Right lobe of liver (tissue), 6 donors: ENCODE measurements around the gene PHYH. TPM values are rescaled to one million over a fixed set of nuclear protein-coding genes. Genes with fewer than 3 reads are reported as not detected.

Experiments
- ATAC-seq, 4 donors: fragments of 200-7000 bp; cut with Tn5 transposase; one replicate each; pipeline ENCODE4 v1.9.1; 2020; ENCODE audit warnings: mild to moderate bottlenecking in 4 of 4, moderate library complexity in 4 of 4
- DNase-seq, 3 donors: peaks; one replicate each; pipeline ENCODE4 v3.0.0-alpha.2; 2020
- H3K27ac ChIP-seq, 3 donors: fragments of 200-600 bp; one replicate each; pipeline ENCODE4 v1.8.0; 2022
- H3K27me3 ChIP-seq, 2 donors: fragments of 200-600 bp; one replicate each; pipeline ENCODE4 v1.8.0; 2022
- H3K36me3 ChIP-seq, 4 donors: fragments of 200-600 bp; sonication (generic) in 1 of 4; one replicate each; pipeline versions ENCODE4 v1.5.1 to v1.8.0; 2017 to 2022; ENCODE audit warnings: control low read depth in 1 of 4
- H3K4me1 ChIP-seq, 4 donors: fragments of 200-600 bp; sonication (generic) in 1 of 4; one replicate each; pipeline versions ENCODE4 v1.5.1 to v1.8.0; 2017 to 2022; ENCODE audit warnings: control low read depth in 1 of 4
- H3K4me3 ChIP-seq, 3 donors: fragments of 200-600 bp; one replicate each; pipeline ENCODE4 v1.8.0; 2022
- H3K9me3 ChIP-seq, 4 donors: fragments of 200-600 bp; sonication (generic) in 1 of 4; one replicate each; pipeline versions ENCODE4 v1.5.1 to v1.8.0; 2017 to 2022; ENCODE audit warnings: control low read depth in 1 of 4
- CTCF ChIP-seq, 4 donors: fragments of 200-600 bp in 3 of 4; fragments of 450-650 bp in 1 of 4; IDR thresholded peaks; one replicate each; pipeline versions ENCODE4 v1.5.1 to v1.8.0; 2016 to 2022; ENCODE audit warnings: antibody characterized with exemption in 4 of 4, mild to moderate bottlenecking in 2 of 4
- POLR2A ChIP-seq: fragments of 450-650 bp; IDR thresholded peaks from one replicate; pipeline ENCODE4 v1.6.1; 2017; ENCODE audit warnings: antibody characterized with exemption, mild to moderate bottlenecking
- WGBS: methylation state at CpG from one replicate; pipeline ENCODE4 v1.1.6; 2018; ENCODE audit warnings: low coverage, low lambda C conversion rate; ENCODE audit not compliant: insufficient coverage; ENCODE audit errors: missing lambda C conversion rate; 5-methylcytosine and 5-hydroxymethylcytosine counted together
- intact Hi-C, 2 donors: fragments of 100-400 bp; cut with DNase I; formaldehyde crosslinking; loops; one replicate each; pipeline versions ENCODE4 v1.11.2 to v1.14.1; 2022
- total RNA-seq, 6 experiments: library from RNA; depleted of rRNA in 2 of 6; stranded (reverse); fragments of >200 nt in 2 of 6; fragmentation: NEBNext Ultra II Directional in 3 of 6; extraction: Animal tissue kit (Norgen Biotek cat#: 25700) in 3 of 6; gene quantifications; one replicate each; pipeline versions ENCODE4 v1.1.0 to v1.2.4, GENCODE V29; 2016 to 2023
- donor health status: DM: no; HTN: yes; CAD: no.
- donor health status: DM: no; HTN: no; CAD: no.
- donor health status: DM: no; HTN: no; CAD: no.
- donor health status: DM: no; HTN: yes; CAD: no.
- donor health status: DM: no; HTN: yes; CAD: no.

Gene PHYH
- total RNA-seq, 6 experiments from 2014 or later = 76.8 to 204 (median 141) TPM

GRCh38 chr10:13268310-13268709, 31.6 kb downstream of the PHYH start:
- Histone ChIP-seq H3K9me3 (no peaks in the 10 kb centered on the region), H3K36me3 (no peaks in the 10 kb centered on the region), H3K27me3 (no peaks in the 10 kb centered on the region), H3K4me1 (peaks cover 0 to 10% (median 4%) of the 10 kb centered on the region in 4 donors), H3K4me3 (no peak overlapping the region), H3K27ac (no peak overlapping the region)
- no peak for ATAC-seq
- intact Hi-C loops = no loop called here
- TF ChIP-seq POLR2A (no peak), CTCF (IDR thresholded peaks at IDR 0.05) (no peak)
- DNase-seq = no peak
- 73% methylated on average over 4 of the region's 4 CpGs for WGBS

DNA sequence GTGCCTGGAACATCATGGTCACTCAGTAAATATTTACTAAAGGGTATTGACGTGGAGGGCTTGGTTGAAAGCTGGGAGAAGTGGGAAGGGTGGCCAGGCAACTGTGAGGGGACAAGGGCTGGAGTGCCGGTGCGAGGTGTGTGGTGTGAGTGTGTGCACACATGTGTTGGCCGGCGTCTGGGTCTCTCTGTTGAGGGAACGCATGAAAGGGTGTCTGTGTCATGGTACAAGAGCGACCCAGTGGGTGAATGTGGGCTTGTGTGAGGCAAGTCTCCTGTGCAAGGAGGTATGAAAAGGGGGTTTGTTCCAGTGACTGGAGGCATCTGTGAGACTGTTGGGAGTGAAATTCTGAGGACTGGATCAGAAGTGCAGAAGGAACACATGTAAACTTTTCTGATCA, 36.3 kb downstream of the PHYH start:
- H3K4me1 ChIP-seq = no peaks in the 10 kb centered on the region
- DNase-seq (no peak), ATAC-seq (peak in 1 of 4 donors; percentile 11)
- no peak overlapping the region for H3K27ac ChIP-seq
- H3K36me3 ChIP-seq = no peaks in the 10 kb centered on the region
- H3K9me3 ChIP-seq = no peaks in the 10 kb centered on the region
- TF ChIP-seq POLR2A (no peak), CTCF (IDR thresholded peaks at IDR 0.05) (no peak)
- H3K27me3 ChIP-seq = no peaks in the 10 kb centered on the region
- no peak overlapping the region for H3K4me3 ChIP-seq
- 70% methylated on average over 7 of the region's 7 CpGs for WGBS
- intact Hi-C loops = no loop called here

- H3K4me3 ChIP-seq = no peak overlapping the region
- WGBS = 100% methylated on average over 1 of the region's 1 CpG
- intact Hi-C loops = no loop called here
- H3K4me1 ChIP-seq = no peaks in the 10 kb centered on the region
- no peaks in the 10 kb centered on the region for H3K36me3 ChIP-seq
- no peak for ATAC-seq
- no peak for DNase-seq
- H3K9me3 ChIP-seq = no peaks in the 10 kb centered on the region
- H3K27me3 ChIP-seq = no peaks in the 10 kb centered on the region
- no peak overlapping the region for H3K27ac ChIP-seq
- TF ChIP-seq CTCF (IDR thresholded peaks at IDR 0.05) (no peak), POLR2A (no peak)
Observed at GRCh38 chr10:13262433-13262832, 37.4 kb downstream of the PHYH start.

DNA sequence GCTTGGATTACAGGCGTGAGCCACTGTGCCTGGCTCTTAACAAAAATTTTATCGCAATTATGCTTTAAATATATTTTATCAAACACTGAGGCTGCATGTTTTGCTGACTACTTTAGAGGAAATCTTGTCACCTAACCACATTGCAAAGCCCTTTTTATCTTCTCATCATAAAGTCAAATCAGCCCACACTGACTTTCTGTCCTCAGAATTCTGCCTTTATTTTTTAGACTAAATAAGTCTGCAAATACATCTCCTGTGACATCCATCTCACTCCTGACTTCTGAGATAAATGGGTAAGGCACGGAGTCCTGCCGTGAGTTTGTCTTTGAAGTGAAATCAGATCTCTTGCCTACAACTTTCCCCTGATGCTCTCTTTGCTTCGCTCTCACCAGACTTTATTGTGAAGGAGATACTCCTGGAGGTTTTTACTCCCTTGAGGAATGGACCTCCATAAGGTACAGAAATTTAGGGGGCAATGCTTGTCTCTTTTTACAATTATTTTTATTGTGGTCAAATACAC, 42.2 kb downstream of the PHYH start:
- H3K4me3 ChIP-seq = no peak overlapping the region
- H3K4me1 ChIP-seq = no peaks in the 10 kb centered on the region
- no peaks in the 10 kb centered on the region for H3K9me3 ChIP-seq
- ATAC-seq (no peak), DNase-seq (no peak)
- intact Hi-C loops = no loop called here
- H3K36me3 ChIP-seq = no peaks in the 10 kb centered on the region
- TF ChIP-seq CTCF (IDR thresholded peaks at IDR 0.05) = no peak
- TF ChIP-seq POLR2A = no peak
- H3K27me3 ChIP-seq = no peaks in the 10 kb centered on the region
- no peak overlapping the region for H3K27ac ChIP-seq
- 94% methylated on average over 4 of the region's 5 CpGs for WGBS

GRCh38 chr10:13256627-13257026, 43.2 kb downstream of the PHYH start:
- intact Hi-C loops = no loop called here
- 78% methylated on average over 2 of the region's 2 CpGs for WGBS

More at GRCh38 chr10:13256627-13257026, 43.2 kb downstream of the PHYH start:
- ATAC-seq (no peak), DNase-seq (no peak)
- H3K27me3 ChIP-seq = no peaks in the 10 kb centered on the region
- no peaks in the 10 kb centered on the region for H3K36me3 ChIP-seq
- no peak overlapping the region for H3K4me3 ChIP-seq
- H3K27ac ChIP-seq = no peak overlapping the region
- H3K4me1 ChIP-seq = no peaks in the 10 kb centered on the region
- no peaks in the 10 kb centered on the region for H3K9me3 ChIP-seq
- no peak for TF ChIP-seq CTCF (IDR thresholded peaks at IDR 0.05)
- TF ChIP-seq POLR2A = no peak
